A673 (cell line): Measurements from ENCODE around the gene ZBTB44. TPM values are rescaled to one million over a fixed set of nuclear protein-coding genes. Genes with fewer than 3 reads are reported as not detected.
A peak's percentile ranks its signal among the peaks of the same experiment; 100 is the strongest.

Experiments
- BruUV-seq: library from RNA; stranded (reverse); fragments of 400-500 nt; replicated peaks from 2 replicates; lab custom pipeline; 2021; lab: Mats Ljungman, UMichigan
- CTCF ChIA-PET: fragments of 300-600 bp; sonication (Branson Sonifier 250); formaldehyde crosslinking; loops from one replicate; lab custom pipeline; 2022; ENCODE audit warnings: antibody characterized with exemption; lab: Charles Lee
- POLR2A ChIA-PET: fragments of 300-600 bp; sonication (Branson Sonifier 250); formaldehyde crosslinking; loops from one replicate; lab custom pipeline; 2022; ENCODE audit warnings: antibody characterized with exemption; ENCODE audit not compliant: low non-redundant PET; lab: Charles Lee
- DNase-seq: peaks from one replicate; pipeline ENCODE4 v3.0.0-alpha.2; 2015; ENCODE audit warnings: low spot score
- H3K27ac ChIP-seq: fragments of 200-600 bp; sonication (generic); 2 replicates; pipeline ENCODE4 v1.5.1; 2016; ENCODE audit warnings: mixed run types, low read depth, mild to moderate bottlenecking, mixed read lengths, antibody characterized with exemption, low read length; ENCODE audit not compliant: poor library complexity, severe bottlenecking
- H3K27me3 ChIP-seq: fragments of 200-600 bp; sonication (generic); replicated peaks from 2 replicates; pipeline ENCODE4 v1.6.1; 2017; ENCODE audit warnings: mixed run types, low read depth, mild to moderate bottlenecking, mixed read lengths, antibody characterized with exemption, low read length; ENCODE audit not compliant: insufficient read depth, poor library complexity
- H3K36me3 ChIP-seq: fragments of 200-600 bp; sonication (generic); 2 replicates; pipeline ENCODE4 v1.6.1; 2016; ENCODE audit warnings: mixed run types, mild to moderate bottlenecking, mixed read lengths, antibody characterized with exemption, low read length; ENCODE audit not compliant: insufficient read depth, poor library complexity, severe bottlenecking
- H3K4me1 ChIP-seq: fragments of 200-600 bp; sonication (generic); 2 replicates; pipeline ENCODE4 v1.6.1; 2017; ENCODE audit warnings: mixed run types, mild to moderate bottlenecking, mixed read lengths, antibody characterized with exemption, low read length; ENCODE audit not compliant: insufficient read depth, poor library complexity, severe bottlenecking
- H3K4me3 ChIP-seq: fragments of 200-600 bp; sonication (generic); 2 replicates; pipeline ENCODE4 v1.5.1; 2016; ENCODE audit warnings: low read depth, mixed run types, mild to moderate bottlenecking, mixed read lengths, low read length; ENCODE audit not compliant: poor library complexity, severe bottlenecking
- H3K9me3 ChIP-seq: fragments of 200-600 bp; sonication (generic); 2 replicates; pipeline ENCODE4 v1.6.1; 2016; ENCODE audit warnings: mixed run types, low read depth, mild to moderate bottlenecking, mixed read lengths, antibody characterized with exemption, low read length; ENCODE audit not compliant: poor library complexity, severe bottlenecking
- CTCF ChIP-seq: fragments of 300-800, 200-600 bp; sonication (generic); conservative IDR thresholded peaks from 2 replicates; pipeline ENCODE4 v1.5.1; 2017; ENCODE audit warnings: low read depth, mild to moderate bottlenecking, antibody characterized with exemption, low read length, moderate library complexity, mixed read lengths
- EZH2 ChIP-seq: fragments of 200-600 bp; sonication (generic); IDR thresholded peaks from 2 replicates; pipeline ENCODE4 v1.6.1; 2017; ENCODE audit warnings: borderline replicate concordance, low read depth, mild to moderate bottlenecking, mixed read lengths, antibody characterized with exemption, low read length; ENCODE audit not compliant: poor library complexity, severe bottlenecking
- intact Hi-C: fragments of 100-400 bp; cut with micrococcal nuclease; formaldehyde crosslinking; loops from one replicate; pipeline ENCODE4 v1.10.0; 2022; ENCODE audit not compliant: unreplicated experiment
- total RNA-seq: library from RNA; stranded (reverse); gene quantifications from 2 replicates; pipeline ENCODE4 v1.2.3, GENCODE V29; 2021

The ZBTB44 gene
- total RNA-seq, 1 experiment from 2014 or later = 37.0 TPM

- intact Hi-C loops = no loop called here
Observed at GRCh38 chr11:130318031-130318673, 3.4 kb upstream of the ZBTB44 start.

GRCh38 chr11:130315354-130315970 lies 745 bp upstream of the ZBTB44 start:
- BruUV-seq = no TSS peak
- Histone ChIP-seq H3K27ac (no peak overlapping the region), H3K27me3 (no peaks in the 10 kb centered on the region), H3K4me3 (peak overlapping the region; percentile 81), H3K36me3 (no peaks in the 10 kb centered on the region), H3K4me1 (peaks cover 17% of the 10 kb centered on the region), H3K9me3 (no peaks in the 10 kb centered on the region)
- DNase-seq = no peak
- TF ChIP-seq CTCF (no peak), EZH2 (no peak)
- intact Hi-C loops = no loop called here
- ChIA-PET CTCF (no interaction called here), POLR2A (no interaction called here)

More at GRCh38 chr11:130318031-130318673, 3.4 kb upstream of the ZBTB44 start:
- H3K27ac ChIP-seq = no peak overlapping the region
- BruUV-seq = no TSS peak
- ChIA-PET CTCF (no interaction called here), POLR2A (interaction anchor here (0.6 kb wide), 1 partner anchor 600 kb away, joined by 3 read pairs; no protein-coding TSS in a partner anchor)
- no peak overlapping the region for H3K4me3 ChIP-seq
- no peak for TF ChIP-seq CTCF
- no peak for TF ChIP-seq EZH2
- peaks cover 2% of the 10 kb centered on the region for H3K4me1 ChIP-seq
- H3K9me3 ChIP-seq = peaks cover 6% of the 10 kb centered on the region
- H3K27me3 ChIP-seq = no peaks in the 10 kb centered on the region
- H3K36me3 ChIP-seq = no peaks in the 10 kb centered on the region
- DNase-seq = no peak

GRCh38 chr11:130314184-130314749 lies 450 bp downstream of the ZBTB44 start:
- CTCF ChIA-PET = no interaction called here
- H3K27ac ChIP-seq = peak overlapping the region; percentile 79
- DNase-seq = no peak
- H3K36me3 ChIP-seq = no peaks in the 10 kb centered on the region
- POLR2A ChIA-PET = no interaction called here
- peaks cover 17% of the 10 kb centered on the region for H3K4me1 ChIP-seq
- intact Hi-C loops = no loop called here
- peak overlapping the region; percentile 81 for H3K4me3 ChIP-seq
- TF ChIP-seq CTCF (no peak), EZH2 (no peak)
- no peaks in the 10 kb centered on the region for H3K9me3 ChIP-seq
- H3K27me3 ChIP-seq = no peaks in the 10 kb centered on the region
- BruUV-seq = no TSS peak
